Esophagus squamous epithelium (tissue), 5 donors: ENCODE results near the gene MYOM3. TPM values are rescaled to one million over a fixed set of nuclear protein-coding genes. Genes with fewer than 3 reads are reported as not detected.

ENCODE experiments used
- DNase-seq: peaks from one replicate; lab custom pipeline; 2025; lab: John Stamatoyannopoulos, UW
- H3K27ac ChIP-seq, 4 donors: fragments of 200-600 bp; sonication (generic); one replicate each; pipeline ENCODE4 v1.5.1; 2016 to 2019; ENCODE audit warnings: mild to moderate bottlenecking in 1 of 4
- H3K27me3 ChIP-seq, 4 donors: fragments of 200-600 bp; sonication (generic); 1 replicate in 3 of 4; 2 replicates in 1 of 4; pipeline versions ENCODE4 v1.5.1 to v1.6.0; 2017 to 2021; ENCODE audit warnings: antibody characterized with exemption in 1 of 4
- H3K36me3 ChIP-seq, 3 donors: fragments of 200-600 bp; sonication (generic); one replicate each; pipeline ENCODE4 v1.5.1; 2016 to 2019
- H3K4me1 ChIP-seq, 3 donors: fragments of 200-600 bp; sonication (generic); one replicate each; pipeline ENCODE4 v1.5.1; 2017 to 2019
- H3K4me3 ChIP-seq, 4 donors: fragments of 200-600 bp; sonication (generic); 1 replicate in 3 of 4; 2 replicates in 1 of 4; pipeline ENCODE4 v1.5.1; 2016 to 2019; ENCODE audit warnings: mild to moderate bottlenecking in 2 of 4, moderate library complexity in 1 of 4
- H3K9me3 ChIP-seq, 3 donors: fragments of 200-600 bp; sonication (generic); one replicate each; pipeline ENCODE4 v1.5.1; 2016 to 2019
- CTCF ChIP-seq, 6 experiments: fragments of 450-650 bp in 4 of 6; fragments of 200-600 bp in 2 of 6; sonication (generic) in 2 of 6; IDR thresholded peaks; one replicate each; pipeline ENCODE4 v1.5.1; 2016 to 2019; ENCODE audit warnings: antibody characterized with exemption in 6 of 6, mild to moderate bottlenecking in 4 of 6, moderate library complexity in 4 of 6
- POLR2A ChIP-seq, 4 donors: fragments of 450-650 bp; IDR thresholded peaks; one replicate each; pipeline ENCODE4 v1.6.1; 2017; ENCODE audit warnings: antibody characterized with exemption in 4 of 4, mild to moderate bottlenecking in 4 of 4, moderate library complexity in 3 of 4
- WGBS, 2 donors: methylation state at CpG; one replicate each; pipeline ENCODE4 v1.1.5; 2018; 5-methylcytosine and 5-hydroxymethylcytosine counted together
- intact Hi-C: fragments of 100-400 bp; cut with DNase I; formaldehyde crosslinking; loops from one replicate; pipeline ENCODE4 v1.15.0; 2022
- total RNA-seq, 4 donors: library from RNA; depleted of rRNA; stranded (reverse); fragments of >200 nt; gene quantifications; one replicate each; pipeline ENCODE4 v1.1.0, GENCODE V29; 2016
- donor health status: DM: yes; HTN: yes; CAD: no.

Gene MYOM3
- total RNA-seq, 4 donors from 2014 or later, result 0.30 to 1.1 (median 0.56) TPM

GRCh38 chr1:24062221-24062620 lies 49.7 kb downstream of the MYOM3 start:
- no peak for TF ChIP-seq POLR2A (IDR thresholded peaks at IDR 0.05)
- no peak for TF ChIP-seq CTCF (IDR thresholded peaks at IDR 0.05)
- no peaks in the 10 kb centered on the region for H3K36me3 ChIP-seq
- 39 to 59% methylated on average over 2 of the region's 2 CpGs for WGBS, 2 donors
- no peaks in the 10 kb centered on the region for H3K4me1 ChIP-seq
- H3K27me3 ChIP-seq, result no peaks in the 10 kb centered on the region
- no peak overlapping the region for H3K27ac ChIP-seq
- peaks cover 0 to 9% (median 5%) of the 10 kb centered on the region in 3 donors for H3K9me3 ChIP-seq
- intact Hi-C loops, result no loop called here
- no peak overlapping the region for H3K4me3 ChIP-seq
- DNase-seq, result no peak

- intact Hi-C loops, result no loop called here
- 72 to 76% methylated on average over 12 to 13 of the region's 13 CpGs for WGBS, 2 donors
- Histone ChIP-seq H3K27me3 (no peaks in the 10 kb centered on the region), H3K4me3 (no peak overlapping the region), H3K36me3 (no peaks in the 10 kb centered on the region), H3K4me1 (no peaks in the 10 kb centered on the region), H3K9me3 (peaks cover 0 to 9% (median 5%) of the 10 kb centered on the region in 3 donors), H3K27ac (no peak overlapping the region)
- no peak for DNase-seq
- TF ChIP-seq CTCF (IDR thresholded peaks at IDR 0.05) (no peak), POLR2A (IDR thresholded peaks at IDR 0.05) (no peak)
Observed at GRCh38 chr1:24060482-24060881, 51.5 kb downstream of the MYOM3 start.

GRCh38 chr1:24058671-24059455 lies 53.1 kb downstream of the MYOM3 start:
- Histone ChIP-seq H3K9me3 (peaks cover 0 to 9% (median 5%) of the 10 kb centered on the region in 3 donors), H3K27me3 (no peaks in the 10 kb centered on the region), H3K36me3 (no peaks in the 10 kb centered on the region), H3K4me1 (no peaks in the 10 kb centered on the region), H3K4me3 (no peak overlapping the region), H3K27ac (no peak overlapping the region)
- no peak for TF ChIP-seq POLR2A (IDR thresholded peaks at IDR 0.05)
- TF ChIP-seq CTCF (IDR thresholded peaks at IDR 0.05), result no peak
- intact Hi-C loops, result no loop called here
- DNase-seq, result no peak
- WGBS, 2 donors, result 78 to 85% methylated on average over 7 to 10 of the region's 14 CpGs

GRCh38 chr1:24057171-24057570 lies 54.8 kb downstream of the MYOM3 start:
- no peaks in the 10 kb centered on the region for H3K4me1 ChIP-seq
- peaks cover 0 to under 1% (median 0%) of the 10 kb centered on the region in 3 donors for H3K9me3 ChIP-seq
- no peak overlapping the region for H3K27ac ChIP-seq
- DNase-seq, result no peak
- no peak overlapping the region for H3K4me3 ChIP-seq
- intact Hi-C loops, result no loop called here
- H3K36me3 ChIP-seq, result no peaks in the 10 kb centered on the region
- no peaks in the 10 kb centered on the region for H3K27me3 ChIP-seq
- no peak for TF ChIP-seq POLR2A (IDR thresholded peaks at IDR 0.05)
- no peak for TF ChIP-seq CTCF (IDR thresholded peaks at IDR 0.05)
- 90 to 99% methylated on average over 11 to 13 of the region's 13 CpGs for WGBS, 2 donors

GRCh38 chr1:24055681-24056080 lies 56.3 kb downstream of the MYOM3 start:
- H3K36me3 ChIP-seq, result no peaks in the 10 kb centered on the region
- H3K9me3 ChIP-seq, result no peaks in the 10 kb centered on the region
- intact Hi-C loops, result no loop called here
- H3K4me1 ChIP-seq, result no peaks in the 10 kb centered on the region
- no peaks in the 10 kb centered on the region for H3K27me3 ChIP-seq
- H3K4me3 ChIP-seq, result no peak overlapping the region
- no peak for TF ChIP-seq POLR2A (IDR thresholded peaks at IDR 0.05)
- TF ChIP-seq CTCF (IDR thresholded peaks at IDR 0.05), result no peak
- H3K27ac ChIP-seq, result no peak overlapping the region
- WGBS, 2 donors, result 75 to 76% methylated on average over 7 to 8 of the region's 8 CpGs
- no peak for DNase-seq
